HCT116 (cell line): ENCODE measurements around the gene SUN2. TPM values are rescaled to one million over a fixed set of nuclear protein-coding genes. Genes with fewer than 3 reads are reported as not detected.
A peak's percentile ranks its signal among the peaks of the same experiment; 100 is the strongest.

Source experiments
- ATAC-seq: fragments of 200-7000 bp; cut with Tn5 transposase; 2 replicates; pipeline ENCODE4 v1.9.1; 2020; ENCODE audit warnings: mild to moderate bottlenecking, moderate library complexity
- BruUV-seq: library from RNA; stranded (reverse); fragments of 400-500 nt; replicated peaks from 2 replicates; lab custom pipeline; 2021; lab: Mats Ljungman, UMichigan
- CTCF ChIA-PET: fragments of 300-600 bp; sonication (Branson Sonifier 250); formaldehyde crosslinking; loops from one replicate; lab custom pipeline; 2021; ENCODE audit warnings: antibody characterized with exemption; lab: Charles Lee
- POLR2A ChIA-PET: fragments of 300-600, 350-600 bp; sonication (Branson Sonifier 250); formaldehyde crosslinking; loops from one replicate; lab custom pipeline; 2021; ENCODE audit warnings: antibody characterized with exemption; lab: Charles Lee
- RAD21 ChIA-PET, 2 experiments: fragments of 300-600 bp; sonication (Branson Sonifier 250); formaldehyde crosslinking; loops; one replicate each; lab custom pipeline; 2023; ENCODE audit warnings: low total read pairs in 2 of 2; ENCODE audit not compliant: uncharacterized antibody in 2 of 2, unreplicated experiment in 2 of 2, low non-redundant PET in 1 of 2; lab: Charles Lee
- DNase-seq: peaks from one replicate; pipeline ENCODE4 v3.0.0-alpha.2; 2010; ENCODE audit warnings: low read depth, low spot score
- H2AFZ ChIP-seq: fragments of 200-600 bp; shearing (Covaris generic), sonication (generic); 2 replicates; pipeline ENCODE4 v1.6.1; 2017; ENCODE audit warnings: low read depth, mixed run types, mixed read lengths, antibody characterized with exemption, low read length; ENCODE audit not compliant: poor library complexity, severe bottlenecking
- H3K27ac ChIP-seq: 2 replicates; pipeline ENCODE4 v1.5.1; 2012; ENCODE audit warnings: low read depth, low read length
- H3K27me3 ChIP-seq: fragments of 200-600 bp; sonication (generic); 2 replicates; pipeline ENCODE4 v1.6.1; 2016; ENCODE audit warnings: mixed run types, low read length, mixed read lengths; ENCODE audit not compliant: insufficient read depth
- H3K36me3 ChIP-seq, 2 experiments: fragments of 200-500 bp in 1 of 2; fragments of 200-600 bp in 1 of 2; sonication (Bioruptor generic) in 1 of 2; sonication (generic) in 1 of 2; 2 replicates each; pipeline versions ENCODE4 v1.5.1 to v1.6.1; 2014 to 2016; ENCODE audit warnings: low read length in 2 of 2, inconsistent platforms in 1 of 2, mixed read lengths in 1 of 2, mixed run types in 1 of 2; ENCODE audit not compliant: insufficient read depth in 2 of 2, control insufficient read depth in 1 of 2
- H3K4me1 ChIP-seq, 2 experiments: fragments of 200-600 bp in 1 of 2; sonication (generic) in 1 of 2; 2 replicates each; pipeline versions ENCODE4 v1.5.1 to v1.6.1; 2012 to 2017; ENCODE audit warnings: low read length in 2 of 2, inconsistent platforms in 1 of 2, mild to moderate bottlenecking in 1 of 2, mixed read lengths in 1 of 2, mixed run types in 1 of 2, moderate library complexity in 1 of 2; ENCODE audit not compliant: insufficient read depth in 2 of 2, control insufficient read depth in 1 of 2
- H3K4me2 ChIP-seq: fragments of 200-600 bp; sonication (generic); 2 replicates; pipeline ENCODE4 v1.6.1; 2017; ENCODE audit warnings: mixed run types, low read length, mixed read lengths
- H3K4me3 ChIP-seq, 2 experiments: fragments of 200-600 bp in 1 of 2; sonication (generic) in 1 of 2; replicated peaks in 1 of 2; 2 replicates each; pipeline ENCODE4 v1.5.1; 2011 to 2016; ENCODE audit warnings: low read length in 2 of 2, control low read depth in 1 of 2, low read depth in 1 of 2, mild to moderate bottlenecking in 1 of 2, mixed read lengths in 1 of 2, mixed run types in 1 of 2
- H3K79me2 ChIP-seq: fragments of 200-600 bp; sonication (generic); 2 replicates; pipeline ENCODE4 v1.6.1; 2017; ENCODE audit warnings: mild to moderate bottlenecking, mixed run types, low read length, moderate library complexity, mixed read lengths; ENCODE audit not compliant: insufficient read depth
- H3K9ac ChIP-seq: fragments of 200-600 bp; sonication (generic); 2 replicates; pipeline ENCODE4 v1.6.1; 2016; ENCODE audit warnings: low read length, mixed read lengths
- H3K9me2 ChIP-seq: fragments of 200-600 bp; sonication (generic), shearing (Covaris generic); 2 replicates; pipeline ENCODE4 v1.6.1; 2017; ENCODE audit warnings: mixed run types, mild to moderate bottlenecking, moderate library complexity; ENCODE audit not compliant: insufficient read depth
- H3K9me3 ChIP-seq, 2 experiments: fragments of 200-500 bp in 1 of 2; fragments of 200-600 bp in 1 of 2; sonication (Bioruptor generic) in 1 of 2; sonication (generic) in 1 of 2; 2 replicates each; pipeline ENCODE4 v1.6.1; 2014 to 2017; ENCODE audit warnings: low read length in 2 of 2, mixed read lengths in 2 of 2, inconsistent platforms in 1 of 2, low read depth in 1 of 2, mild to moderate bottlenecking in 1 of 2, mixed run types in 1 of 2, moderate library complexity in 1 of 2; ENCODE audit not compliant: control insufficient read depth in 1 of 2, insufficient read depth in 1 of 2
- H4K20me1 ChIP-seq: fragments of 200-600 bp; sonication (generic), shearing (Covaris generic); 2 replicates; pipeline ENCODE4 v1.6.1; 2017; ENCODE audit warnings: mixed run types, mild to moderate bottlenecking, moderate library complexity; ENCODE audit not compliant: insufficient read depth
- CEBPB ChIP-seq: IDR thresholded peaks from 2 replicates; pipeline ENCODE4 v1.6.1; 2012; ENCODE audit warnings: low read depth
- ELF1 ChIP-seq: IDR thresholded peaks from 2 replicates; pipeline ENCODE4 v1.6.1; 2012; ENCODE audit warnings: low read depth, borderline replicate concordance
- EZH2 ChIP-seq: fragments of 200-600 bp; sonication (generic); IDR thresholded peaks from 2 replicates; pipeline ENCODE4 v1.6.1; 2017; ENCODE audit warnings: antibody characterized with exemption, mixed run types
- EZH2phosphoT487 ChIP-seq: fragments of 200-600 bp; IDR thresholded peaks from 2 replicates; pipeline ENCODE4 v1.6.1; 2018; ENCODE audit warnings: antibody characterized with exemption, borderline replicate concordance
- FOSL1 ChIP-seq: IDR thresholded peaks from 2 replicates; pipeline ENCODE4 v1.6.1; 2012; ENCODE audit warnings: low read depth
- JUND ChIP-seq: IDR thresholded peaks from 2 replicates; pipeline ENCODE4 v1.6.1; 2012
- POLR2A ChIP-seq: IDR thresholded peaks from 2 replicates; pipeline ENCODE4 v1.7.0; 2011; ENCODE audit warnings: borderline replicate concordance; ENCODE audit not compliant: insufficient read depth, insufficient read length; ENCODE audit errors: extremely low read depth
- POLR2AphosphoS5 ChIP-seq: IDR thresholded peaks from 2 replicates; pipeline ENCODE4 v1.6.1; 2011; ENCODE audit warnings: mild to moderate bottlenecking, low read depth, low read length, moderate library complexity
- RAD21 ChIP-seq: IDR thresholded peaks from 2 replicates; pipeline ENCODE4 v1.6.1; 2012; ENCODE audit warnings: low read depth, mild to moderate bottlenecking
- SIN3A ChIP-seq: IDR thresholded peaks from 2 replicates; pipeline ENCODE4 v1.6.1; 2012; ENCODE audit warnings: low read depth
- SP1 ChIP-seq: IDR thresholded peaks from 2 replicates; pipeline ENCODE4 v1.6.1; 2012; ENCODE audit warnings: low read depth
- SRF ChIP-seq: IDR thresholded peaks from 2 replicates; pipeline ENCODE4 v1.6.1; 2012; ENCODE audit warnings: low read depth
- YY1 ChIP-seq: IDR thresholded peaks from 2 replicates; pipeline ENCODE4 v1.6.1; 2011; ENCODE audit warnings: low read length, low read depth, moderate library complexity, mild to moderate bottlenecking; ENCODE audit not compliant: insufficient replicate concordance; ENCODE audit errors: extremely low read depth
- ZFX ChIP-seq: fragments of 450-650 bp; IDR thresholded peaks from 2 replicates; pipeline ENCODE4 v1.6.1; 2017
- ZNF274 ChIP-seq: fragments of 200-500 bp; sonication (Bioruptor generic); IDR thresholded peaks from 2 replicates; pipeline ENCODE4 v1.6.1; 2014; ENCODE audit warnings: mild to moderate bottlenecking, low read depth, low read length, inconsistent platforms
- intact Hi-C: fragments of 100-400 bp; cut with micrococcal nuclease; formaldehyde crosslinking; loops from 2 replicates; pipeline ENCODE4 v1.10.0; 2022
- total RNA-seq: library from RNA; stranded (reverse); gene quantifications from one replicate; pipeline ENCODE4 v1.2.1, GENCODE V29; 2021; ENCODE audit not compliant: unreplicated experiment
- TF ChIP-seq, protein P1 (sequence below): IDR thresholded peaks from 2 replicates; pipeline ENCODE4 v1.6.1; 2012
- TF ChIP-seq, protein P2 (sequence below), 3 experiments: fragments of 200-600 bp in 1 of 3; sonication (generic) in 1 of 3; IDR thresholded peaks in 2 of 3; conservative IDR thresholded peaks in 1 of 3; 2 replicates each; pipeline ENCODE4 v1.5.1; 2012 to 2017; ENCODE audit warnings: low read depth in 2 of 3, low read length in 2 of 3, antibody characterized with exemption in 1 of 3, borderline replicate concordance in 1 of 3, control low read depth in 1 of 3, mild to moderate bottlenecking in 1 of 3, mixed read lengths in 1 of 3, mixed run types in 1 of 3, moderate library complexity in 1 of 3; ENCODE audit not compliant: insufficient read depth in 1 of 3
- TF ChIP-seq, protein P3 (sequence below): IDR thresholded peaks from 2 replicates; pipeline ENCODE4 v1.6.1; 2011; ENCODE audit warnings: mild to moderate bottlenecking, low read length, moderate library complexity; ENCODE audit not compliant: insufficient replicate concordance; ENCODE audit errors: extremely low read depth
- TF ChIP-seq, protein P4 (sequence below): IDR thresholded peaks from 2 replicates; pipeline ENCODE4 v1.6.1; 2012; ENCODE audit warnings: low read depth
- TF ChIP-seq, protein P5 (sequence below): IDR thresholded peaks from 2 replicates; pipeline ENCODE4 v1.6.1; 2012

SUN2 gene
- total RNA-seq, 1 experiment from 2014 or later = 71.6 TPM

DNA sequence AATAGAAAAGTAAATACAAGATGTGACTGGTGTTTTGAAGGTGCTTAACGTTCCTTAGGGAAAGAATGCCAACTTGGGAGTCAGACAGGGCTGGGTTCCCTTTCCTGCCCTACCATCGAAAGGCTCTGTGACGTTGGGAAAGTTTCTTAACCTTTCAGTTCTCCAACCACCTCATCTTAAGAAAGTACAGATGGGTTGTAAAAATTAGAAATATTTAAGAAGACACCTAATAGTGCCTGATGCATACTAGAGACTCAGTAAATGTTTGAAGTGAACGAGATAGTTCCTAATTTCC is 49.0 kb downstream of the SUN2 start:
- H3K36me3 ChIP-seq = peaks cover 0 to 10% of the 10 kb centered on the region in 2 experiments; a peak in 2 of 4 replicates
- RAD21 ChIA-PET = no interaction called here
- H4K20me1 ChIP-seq = no peaks in the 10 kb centered on the region
- H3K27ac ChIP-seq = peak overlapping the region; percentile 84; the same call in 1 of the 2 replicates
- intact Hi-C loops = no loop called here
- POLR2A ChIA-PET = interaction anchor here (1.7 to 1.9 kb wide), 2 partner anchors 10 to 11 kb away, joined by 5 to 14 read pairs; no protein-coding TSS in a partner anchor
- no peaks in the 10 kb centered on the region for H3K27me3 ChIP-seq
- H3K9me3 ChIP-seq = no peaks in the 10 kb centered on the region
- H3K9ac ChIP-seq = peak overlapping the region; percentile 93
- ATAC-seq (no peak), DNase-seq (no peak)
- H2AFZ ChIP-seq = no peak overlapping the region
- peaks cover 16 to 38% of the 10 kb centered on the region in 2 experiments for H3K4me1 ChIP-seq
- H3K4me3 ChIP-seq = peak overlapping the region; percentile 85 to 91
- no peaks in the 10 kb centered on the region for H3K9me2 ChIP-seq
- TF ChIP-seq EZH2phosphoT487 (no peak), SIN3A (no peak), YY1 (no peak), EZH2 (no peak), SRF (no peak), POLR2AphosphoS5 (no peak), ELF1 (no peak), ZFX (no peak), SP1 (no peak), FOSL1 (no peak), RAD21 (no peak), POLR2A (no peak), JUND (no peak), CEBPB (no peak), ZNF274 (no peak)
- TF ChIP-seq, protein P1, sequence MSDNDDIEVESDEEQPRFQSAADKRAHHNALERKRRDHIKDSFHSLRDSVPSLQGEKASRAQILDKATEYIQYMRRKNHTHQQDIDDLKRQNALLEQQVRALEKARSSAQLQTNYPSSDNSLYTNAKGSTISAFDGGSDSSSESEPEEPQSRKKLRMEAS = no peak
- TF ChIP-seq, protein P2, sequence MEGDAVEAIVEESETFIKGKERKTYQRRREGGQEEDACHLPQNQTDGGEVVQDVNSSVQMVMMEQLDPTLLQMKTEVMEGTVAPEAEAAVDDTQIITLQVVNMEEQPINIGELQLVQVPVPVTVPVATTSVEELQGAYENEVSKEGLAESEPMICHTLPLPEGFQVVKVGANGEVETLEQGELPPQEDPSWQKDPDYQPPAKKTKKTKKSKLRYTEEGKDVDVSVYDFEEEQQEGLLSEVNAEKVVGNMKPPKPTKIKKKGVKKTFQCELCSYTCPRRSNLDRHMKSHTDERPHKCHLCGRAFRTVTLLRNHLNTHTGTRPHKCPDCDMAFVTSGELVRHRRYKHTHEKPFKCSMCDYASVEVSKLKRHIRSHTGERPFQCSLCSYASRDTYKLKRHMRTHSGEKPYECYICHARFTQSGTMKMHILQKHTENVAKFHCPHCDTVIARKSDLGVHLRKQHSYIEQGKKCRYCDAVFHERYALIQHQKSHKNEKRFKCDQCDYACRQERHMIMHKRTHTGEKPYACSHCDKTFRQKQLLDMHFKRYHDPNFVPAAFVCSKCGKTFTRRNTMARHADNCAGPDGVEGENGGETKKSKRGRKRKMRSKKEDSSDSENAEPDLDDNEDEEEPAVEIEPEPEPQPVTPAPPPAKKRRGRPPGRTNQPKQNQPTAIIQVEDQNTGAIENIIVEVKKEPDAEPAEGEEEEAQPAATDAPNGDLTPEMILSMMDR (IDR thresholded peaks at IDR 0.05 in 2 of 3, conservative IDR thresholded peaks at IDR 0.05 in 1 of 3; ENCODE audit: borderline replicate concordance in 1 of 3, insufficient read depth in 1 of 3, low read depth in 2 of 3, low read length in 2 of 3) = no peak
- TF ChIP-seq, protein P3, sequence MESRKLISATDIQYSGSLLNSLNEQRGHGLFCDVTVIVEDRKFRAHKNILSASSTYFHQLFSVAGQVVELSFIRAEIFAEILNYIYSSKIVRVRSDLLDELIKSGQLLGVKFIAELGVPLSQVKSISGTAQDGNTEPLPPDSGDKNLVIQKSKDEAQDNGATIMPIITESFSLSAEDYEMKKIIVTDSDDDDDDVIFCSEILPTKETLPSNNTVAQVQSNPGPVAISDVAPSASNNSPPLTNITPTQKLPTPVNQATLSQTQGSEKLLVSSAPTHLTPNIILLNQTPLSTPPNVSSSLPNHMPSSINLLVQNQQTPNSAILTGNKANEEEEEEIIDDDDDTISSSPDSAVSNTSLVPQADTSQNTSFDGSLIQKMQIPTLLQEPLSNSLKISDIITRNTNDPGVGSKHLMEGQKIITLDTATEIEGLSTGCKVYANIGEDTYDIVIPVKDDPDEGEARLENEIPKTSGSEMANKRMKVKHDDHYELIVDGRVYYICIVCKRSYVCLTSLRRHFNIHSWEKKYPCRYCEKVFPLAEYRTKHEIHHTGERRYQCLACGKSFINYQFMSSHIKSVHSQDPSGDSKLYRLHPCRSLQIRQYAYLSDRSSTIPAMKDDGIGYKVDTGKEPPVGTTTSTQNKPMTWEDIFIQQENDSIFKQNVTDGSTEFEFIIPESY = no peak
- TF ChIP-seq, protein P4, sequence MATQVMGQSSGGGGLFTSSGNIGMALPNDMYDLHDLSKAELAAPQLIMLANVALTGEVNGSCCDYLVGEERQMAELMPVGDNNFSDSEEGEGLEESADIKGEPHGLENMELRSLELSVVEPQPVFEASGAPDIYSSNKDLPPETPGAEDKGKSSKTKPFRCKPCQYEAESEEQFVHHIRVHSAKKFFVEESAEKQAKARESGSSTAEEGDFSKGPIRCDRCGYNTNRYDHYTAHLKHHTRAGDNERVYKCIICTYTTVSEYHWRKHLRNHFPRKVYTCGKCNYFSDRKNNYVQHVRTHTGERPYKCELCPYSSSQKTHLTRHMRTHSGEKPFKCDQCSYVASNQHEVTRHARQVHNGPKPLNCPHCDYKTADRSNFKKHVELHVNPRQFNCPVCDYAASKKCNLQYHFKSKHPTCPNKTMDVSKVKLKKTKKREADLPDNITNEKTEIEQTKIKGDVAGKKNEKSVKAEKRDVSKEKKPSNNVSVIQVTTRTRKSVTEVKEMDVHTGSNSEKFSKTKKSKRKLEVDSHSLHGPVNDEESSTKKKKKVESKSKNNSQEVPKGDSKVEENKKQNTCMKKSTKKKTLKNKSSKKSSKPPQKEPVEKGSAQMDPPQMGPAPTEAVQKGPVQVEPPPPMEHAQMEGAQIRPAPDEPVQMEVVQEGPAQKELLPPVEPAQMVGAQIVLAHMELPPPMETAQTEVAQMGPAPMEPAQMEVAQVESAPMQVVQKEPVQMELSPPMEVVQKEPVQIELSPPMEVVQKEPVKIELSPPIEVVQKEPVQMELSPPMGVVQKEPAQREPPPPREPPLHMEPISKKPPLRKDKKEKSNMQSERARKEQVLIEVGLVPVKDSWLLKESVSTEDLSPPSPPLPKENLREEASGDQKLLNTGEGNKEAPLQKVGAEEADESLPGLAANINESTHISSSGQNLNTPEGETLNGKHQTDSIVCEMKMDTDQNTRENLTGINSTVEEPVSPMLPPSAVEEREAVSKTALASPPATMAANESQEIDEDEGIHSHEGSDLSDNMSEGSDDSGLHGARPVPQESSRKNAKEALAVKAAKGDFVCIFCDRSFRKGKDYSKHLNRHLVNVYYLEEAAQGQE = no peak
- TF ChIP-seq, protein P5, sequence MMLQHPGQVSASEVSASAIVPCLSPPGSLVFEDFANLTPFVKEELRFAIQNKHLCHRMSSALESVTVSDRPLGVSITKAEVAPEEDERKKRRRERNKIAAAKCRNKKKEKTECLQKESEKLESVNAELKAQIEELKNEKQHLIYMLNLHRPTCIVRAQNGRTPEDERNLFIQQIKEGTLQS = no peak
- CTCF ChIA-PET = interaction anchor here (0.8 to 1.8 kb wide), 2 partner anchors 18 to 415 kb away, joined by 3 to 4 read pairs; no protein-coding TSS in a partner anchor
- peaks cover 59% of the 10 kb centered on the region for H3K79me2 ChIP-seq
- no TSS peak for BruUV-seq
- H3K4me2 ChIP-seq = peak overlapping the region; percentile 88
